GM21619 (cell line): ENCODE results near the gene WTIP.

Experiments used
- ATAC-seq: cut with Tn5 transposase; IDR thresholded peaks from one replicate; pipeline ENCODE4 v1.9.1; 2021; ENCODE audit not compliant: unreplicated experiment

WTIP gene

DNA sequence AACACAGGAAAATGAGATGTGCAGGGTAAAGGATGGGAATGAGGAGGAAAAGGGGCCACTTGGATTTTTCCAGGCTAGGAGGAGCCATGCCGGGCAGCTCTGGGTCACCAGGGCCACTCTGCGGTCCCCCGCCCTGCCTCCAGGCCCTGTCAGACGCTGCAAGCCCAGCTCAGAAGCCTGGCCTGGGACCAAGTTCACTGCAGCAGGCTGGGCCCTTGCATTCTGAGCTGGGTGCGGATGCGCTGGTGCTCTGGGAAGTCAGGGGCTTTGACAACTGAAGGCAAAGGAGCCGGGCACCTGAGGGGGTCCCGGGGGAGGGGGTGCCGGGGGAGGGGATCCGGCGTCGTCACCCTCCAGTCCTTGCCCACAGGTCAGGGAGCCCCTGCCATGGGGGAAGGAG is 77.5 kb downstream of the WTIP start:
- ATAC-seq = no peak

DNA sequence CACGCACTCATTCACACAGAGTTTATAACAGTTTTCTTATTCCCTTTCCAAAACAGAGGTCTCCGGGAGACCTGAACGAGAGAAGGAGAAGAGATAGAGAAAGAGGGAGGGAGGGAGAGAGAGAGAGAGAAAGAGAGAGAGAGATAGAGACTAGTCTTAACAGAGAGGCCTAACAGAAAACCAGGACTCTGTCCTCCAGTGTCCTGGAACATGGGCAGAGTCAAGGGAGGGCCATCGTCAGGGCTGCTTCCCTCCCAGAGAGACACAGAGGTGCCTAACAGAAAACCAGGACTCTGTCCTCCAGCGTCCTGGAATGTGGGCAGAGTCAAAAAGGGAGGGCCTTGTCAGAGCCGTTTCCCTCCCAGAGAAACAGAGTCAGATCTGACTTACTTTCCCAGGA is 78.7 kb downstream of the WTIP start:
- no peak for ATAC-seq
